ENCODE measurements around the gene PKIB. TPM values are rescaled to one million over a fixed set of nuclear protein-coding genes. Genes with fewer than 3 reads are reported as not detected.

PKIB gene
- total and polyA plus RNA-seq, 7 donors: 0.49 to 420 (median 40.4) TPM; not detected in 1

DNA sequence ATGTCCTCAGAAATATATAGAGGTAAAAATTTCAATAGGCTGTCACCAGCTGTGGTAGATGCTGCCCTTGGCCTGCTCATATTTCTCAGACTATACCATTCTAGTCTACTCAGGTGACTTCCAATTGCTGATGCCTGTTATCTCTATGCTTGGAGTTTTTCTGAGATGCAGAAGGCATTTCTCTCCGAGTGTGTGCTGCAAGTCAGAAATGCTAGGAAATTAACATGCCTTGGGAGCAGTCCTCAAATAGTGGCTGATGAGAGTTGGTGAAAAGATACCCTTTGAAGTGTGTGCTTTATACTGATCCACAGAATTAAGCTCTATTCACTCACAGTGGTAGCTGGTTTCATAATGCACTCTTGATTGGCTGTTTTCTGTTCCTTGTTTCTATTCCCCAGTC is 43.2 kb upstream of the PKIB start:
- H3K4me3 ChIP-seq: no peak overlapping the region
- no peaks in the 10 kb centered on the region for H3K4me1 ChIP-seq
- DNase-seq: no peak
- no peak for TF ChIP-seq EP300 (IDR thresholded peaks at IDR 0.05)
- TF ChIP-seq, protein P1, sequence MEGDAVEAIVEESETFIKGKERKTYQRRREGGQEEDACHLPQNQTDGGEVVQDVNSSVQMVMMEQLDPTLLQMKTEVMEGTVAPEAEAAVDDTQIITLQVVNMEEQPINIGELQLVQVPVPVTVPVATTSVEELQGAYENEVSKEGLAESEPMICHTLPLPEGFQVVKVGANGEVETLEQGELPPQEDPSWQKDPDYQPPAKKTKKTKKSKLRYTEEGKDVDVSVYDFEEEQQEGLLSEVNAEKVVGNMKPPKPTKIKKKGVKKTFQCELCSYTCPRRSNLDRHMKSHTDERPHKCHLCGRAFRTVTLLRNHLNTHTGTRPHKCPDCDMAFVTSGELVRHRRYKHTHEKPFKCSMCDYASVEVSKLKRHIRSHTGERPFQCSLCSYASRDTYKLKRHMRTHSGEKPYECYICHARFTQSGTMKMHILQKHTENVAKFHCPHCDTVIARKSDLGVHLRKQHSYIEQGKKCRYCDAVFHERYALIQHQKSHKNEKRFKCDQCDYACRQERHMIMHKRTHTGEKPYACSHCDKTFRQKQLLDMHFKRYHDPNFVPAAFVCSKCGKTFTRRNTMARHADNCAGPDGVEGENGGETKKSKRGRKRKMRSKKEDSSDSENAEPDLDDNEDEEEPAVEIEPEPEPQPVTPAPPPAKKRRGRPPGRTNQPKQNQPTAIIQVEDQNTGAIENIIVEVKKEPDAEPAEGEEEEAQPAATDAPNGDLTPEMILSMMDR (IDR thresholded peaks at IDR 0.05): no peak
- no peaks in the 10 kb centered on the region for H3K36me3 ChIP-seq
- H3K9me3 ChIP-seq: no peaks in the 10 kb centered on the region
- WGBS, 2 donors: 79 to 92% methylated on average over 1 of the region's 1 CpG
- H3K27ac ChIP-seq: no peak overlapping the region
- intact Hi-C loops (cut with DNase I): no loop called here
- no peaks in the 10 kb centered on the region for H3K27me3 ChIP-seq

DNA sequence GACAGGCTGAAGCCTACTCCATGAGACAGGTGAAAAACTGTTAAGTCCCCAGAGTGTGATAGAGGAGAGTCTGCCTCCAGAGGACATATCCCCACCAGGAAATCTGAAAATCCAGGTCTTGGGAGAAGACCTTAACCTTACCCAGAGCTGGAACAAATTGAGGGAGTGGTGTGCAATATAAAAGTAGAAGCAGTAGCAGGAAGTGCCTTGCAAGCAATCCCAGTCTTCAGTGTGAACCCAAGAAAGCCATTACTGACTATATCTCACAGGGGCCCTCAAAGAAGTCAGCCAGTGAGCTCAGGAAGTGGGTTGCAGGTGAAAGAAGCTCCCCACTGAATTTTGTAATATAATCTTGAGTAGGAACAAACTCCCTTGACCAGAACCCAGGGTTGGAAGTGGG is 41.9 kb upstream of the PKIB start:
- Histone ChIP-seq H3K27ac (no peak overlapping the region), H3K4me3 (no peak overlapping the region), H3K36me3 (no peaks in the 10 kb centered on the region), H3K27me3 (no peaks in the 10 kb centered on the region), H3K4me1 (no peaks in the 10 kb centered on the region), H3K9me3 (no peaks in the 10 kb centered on the region)
- DNase-seq: no peak
- TF ChIP-seq POLR2A (IDR thresholded peaks at IDR 0.05) (no peak), EP300 (IDR thresholded peaks at IDR 0.05) (no peak), POLR2AphosphoS5 (IDR thresholded peaks at IDR 0.05) (no peak)
- TF ChIP-seq, protein P1 (IDR thresholded peaks at IDR 0.05): no peak
- intact Hi-C loops (cut with DNase I): no loop called here

DNA sequence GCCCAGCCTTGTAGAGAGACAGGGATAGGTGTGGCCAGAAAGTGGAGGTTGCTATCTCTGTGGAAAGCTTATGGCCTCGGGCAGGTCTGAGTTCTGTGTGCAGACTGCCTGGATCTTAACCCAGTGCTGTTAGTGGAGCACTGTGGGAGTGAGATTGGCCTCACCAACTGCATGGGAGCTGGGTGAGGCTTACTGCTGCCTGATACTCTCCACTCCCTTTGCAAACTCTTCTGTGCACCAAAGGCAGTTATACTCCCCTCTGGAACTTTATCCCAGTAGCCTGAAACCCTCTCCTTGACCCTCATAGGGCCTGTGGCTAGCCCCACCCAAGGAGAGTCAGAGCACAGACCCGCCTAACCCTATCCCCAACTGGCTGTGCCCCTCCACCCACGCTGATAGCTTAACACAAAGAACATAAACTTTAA is 41.4 kb upstream of the PKIB start:
- DNase-seq: no peak
- no peaks in the 10 kb centered on the region for H3K27me3 ChIP-seq
- H3K27ac ChIP-seq: no peak overlapping the region
- H3K36me3 ChIP-seq: no peaks in the 10 kb centered on the region
- no peaks in the 10 kb centered on the region for H3K9me3 ChIP-seq
- WGBS, 2 donors: 9 to 59% methylated on average over 3 of the region's 3 CpGs
- TF ChIP-seq, protein P1 (IDR thresholded peaks at IDR 0.05): no peak
- no peak for TF ChIP-seq POLR2AphosphoS5 (IDR thresholded peaks at IDR 0.05)
- no peak for TF ChIP-seq EP300 (IDR thresholded peaks at IDR 0.05)
- TF ChIP-seq POLR2A (IDR thresholded peaks at IDR 0.05): no peak
- H3K4me3 ChIP-seq: no peak overlapping the region
- H3K4me1 ChIP-seq: no peaks in the 10 kb centered on the region
- intact Hi-C loops (cut with DNase I): no loop called here

DNA sequence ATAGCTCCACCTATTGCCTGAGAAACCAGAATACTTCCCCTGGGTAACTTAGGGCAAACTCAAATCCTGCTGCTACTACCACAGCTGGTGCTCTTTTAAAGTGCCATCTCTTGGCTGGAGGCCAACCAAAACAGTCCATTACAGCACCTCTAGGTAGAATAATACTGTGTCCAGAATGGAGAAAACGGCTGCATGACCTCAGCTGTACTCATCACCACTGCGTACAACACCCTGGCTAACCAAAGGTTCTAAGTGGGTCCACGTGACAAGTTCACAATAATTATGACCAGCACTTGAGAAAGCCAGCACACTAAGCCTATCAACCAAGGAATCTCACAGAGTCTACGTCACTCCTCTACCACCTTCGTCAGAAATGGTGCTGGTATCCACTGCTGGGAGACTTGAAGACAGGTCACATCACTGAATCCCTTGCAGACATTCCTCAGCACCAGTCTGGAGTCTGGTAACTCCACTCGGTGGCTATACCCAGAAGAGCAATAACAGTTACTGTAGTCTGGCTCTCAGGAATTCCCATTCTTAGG is 40.9 kb upstream of the PKIB start:
- no peaks in the 10 kb centered on the region for H3K4me1 ChIP-seq
- no peaks in the 10 kb centered on the region for H3K9me3 ChIP-seq
- no peak overlapping the region for H3K4me3 ChIP-seq
- WGBS, 2 donors: 68 to 86% methylated on average over 6 of the region's 6 CpGs
- H3K27ac ChIP-seq: no peak overlapping the region
- TF ChIP-seq, protein P1 (IDR thresholded peaks at IDR 0.05): no peak
- H3K27me3 ChIP-seq: no peaks in the 10 kb centered on the region
- H3K36me3 ChIP-seq: no peaks in the 10 kb centered on the region
- no peak for DNase-seq
- intact Hi-C loops (cut with DNase I): no loop called here

DNA sequence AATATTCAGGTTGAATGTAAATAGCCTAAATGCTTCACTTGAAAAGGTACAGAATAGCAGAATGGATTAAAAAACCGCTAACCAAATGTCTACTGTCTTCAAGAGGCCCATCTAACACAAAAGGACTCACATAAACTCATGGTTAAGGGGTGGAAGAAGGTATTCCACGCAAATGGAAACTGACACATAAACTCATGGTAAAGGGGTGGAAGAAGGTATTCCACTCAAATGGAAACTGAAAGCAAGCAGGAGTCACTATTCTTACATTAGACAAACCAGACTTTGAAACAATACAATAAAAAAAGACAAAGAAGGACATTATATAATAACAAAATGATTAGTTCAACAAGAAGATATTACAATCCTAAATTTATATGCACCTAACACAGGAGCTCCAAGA is 38.3 kb upstream of the PKIB start:
- TF ChIP-seq POLR2AphosphoS5 (IDR thresholded peaks at IDR 0.05) (no peak), POLR2A (IDR thresholded peaks at IDR 0.05) (no peak), EP300 (IDR thresholded peaks at IDR 0.05) (no peak)
- TF ChIP-seq, protein P1 (IDR thresholded peaks at IDR 0.05): no peak
- DNase-seq: no peak
- Histone ChIP-seq H3K4me1 (no peaks in the 10 kb centered on the region), H3K9me3 (no peaks in the 10 kb centered on the region), H3K27me3 (no peaks in the 10 kb centered on the region), H3K4me3 (no peak overlapping the region), H3K36me3 (no peaks in the 10 kb centered on the region), H3K27ac (no peak overlapping the region)
- 70 to 76% methylated on average over 2 of the region's 2 CpGs for WGBS, 2 donors
- intact Hi-C loops (cut with DNase I): no loop called here
